Loucy (cell line): ENCODE measurements around the gene GLO1.

Experiments
- H2AFZ ChIP-seq: fragments of 200-600 bp; sonication (generic); 2 replicates; pipeline ENCODE4 v1.6.0; 2016; ENCODE audit warnings: antibody characterized with exemption, mild to moderate bottlenecking, low read length, moderate library complexity
- H3F3A ChIP-seq: fragments of 200-600 bp; 2 replicates; pipeline ENCODE4 v1.6.0; 2016; ENCODE audit warnings: antibody characterized with exemption, low read depth, mild to moderate bottlenecking
- H3K27me3 ChIP-seq: fragments of 200-600 bp; sonication (generic); 2 replicates; pipeline ENCODE4 v1.6.1; 2014; ENCODE audit warnings: low read length, mild to moderate bottlenecking; ENCODE audit not compliant: insufficient read depth, poor library complexity, severe bottlenecking
- H3K36me3 ChIP-seq: fragments of 200-600 bp; sonication (generic); 2 replicates; pipeline ENCODE4 v1.6.1; 2016; ENCODE audit warnings: low read length; ENCODE audit not compliant: insufficient read depth
- H3K4me1 ChIP-seq: fragments of 200-600 bp; sonication (generic); 2 replicates; pipeline ENCODE4 v1.5.1; 2014; ENCODE audit warnings: low read length, mild to moderate bottlenecking; ENCODE audit not compliant: insufficient read depth, poor library complexity, severe bottlenecking
- H3K4me2 ChIP-seq: fragments of 200-600 bp; sonication (generic); 2 replicates; pipeline ENCODE4 v1.6.0; 2014; ENCODE audit warnings: antibody characterized with exemption, low read length, low read depth, mild to moderate bottlenecking; ENCODE audit not compliant: poor library complexity, severe bottlenecking
- H3K4me3 ChIP-seq: fragments of 200-600 bp; sonication (generic); 2 replicates; pipeline ENCODE4 v1.5.1; 2014; ENCODE audit warnings: low read length, mild to moderate bottlenecking, mixed read lengths; ENCODE audit not compliant: poor library complexity, severe bottlenecking
- H3K79me2 ChIP-seq: fragments of 200-600 bp; sonication (generic); 2 replicates; pipeline ENCODE4 v1.6.1; 2014; ENCODE audit warnings: low read length; ENCODE audit not compliant: insufficient read depth
- H3K9ac ChIP-seq: fragments of 200-600 bp; sonication (generic); 2 replicates; pipeline ENCODE4 v1.6.0; 2014; ENCODE audit warnings: mild to moderate bottlenecking, low read depth, low read length, moderate library complexity; ENCODE audit not compliant: poor library complexity, severe bottlenecking
- H3K9me2 ChIP-seq: fragments of 200-600 bp; sonication (generic); replicated peaks from 2 replicates; pipeline ENCODE4 v1.6.1; 2016; ENCODE audit warnings: low read depth, low read length, mixed read lengths
- H3K9me3 ChIP-seq: fragments of 200-600 bp; sonication (generic); 2 replicates; pipeline ENCODE4 v1.6.1; 2014; ENCODE audit warnings: mild to moderate bottlenecking, antibody characterized with exemption, low read length, low read depth; ENCODE audit not compliant: insufficient read depth
- H4K20me1 ChIP-seq: fragments of 200-600 bp; sonication (generic); 2 replicates; pipeline ENCODE4 v1.6.0; 2014; ENCODE audit warnings: antibody characterized with exemption, low read length, mild to moderate bottlenecking; ENCODE audit not compliant: insufficient read depth, poor library complexity, severe bottlenecking
- EZH2phosphoT487 ChIP-seq: fragments of 200-600 bp; IDR thresholded peaks from 2 replicates; pipeline ENCODE4 v1.6.1; 2018; ENCODE audit warnings: antibody characterized with exemption, mild to moderate bottlenecking, moderate library complexity, borderline replicate concordance
- TF ChIP-seq, protein P1 (sequence below): fragments of 200-600 bp; sonication (generic); conservative IDR thresholded peaks from 2 replicates; pipeline ENCODE4 v1.5.1; 2014; ENCODE audit warnings: mild to moderate bottlenecking, antibody characterized with exemption, low read length

Gene GLO1

DNA sequence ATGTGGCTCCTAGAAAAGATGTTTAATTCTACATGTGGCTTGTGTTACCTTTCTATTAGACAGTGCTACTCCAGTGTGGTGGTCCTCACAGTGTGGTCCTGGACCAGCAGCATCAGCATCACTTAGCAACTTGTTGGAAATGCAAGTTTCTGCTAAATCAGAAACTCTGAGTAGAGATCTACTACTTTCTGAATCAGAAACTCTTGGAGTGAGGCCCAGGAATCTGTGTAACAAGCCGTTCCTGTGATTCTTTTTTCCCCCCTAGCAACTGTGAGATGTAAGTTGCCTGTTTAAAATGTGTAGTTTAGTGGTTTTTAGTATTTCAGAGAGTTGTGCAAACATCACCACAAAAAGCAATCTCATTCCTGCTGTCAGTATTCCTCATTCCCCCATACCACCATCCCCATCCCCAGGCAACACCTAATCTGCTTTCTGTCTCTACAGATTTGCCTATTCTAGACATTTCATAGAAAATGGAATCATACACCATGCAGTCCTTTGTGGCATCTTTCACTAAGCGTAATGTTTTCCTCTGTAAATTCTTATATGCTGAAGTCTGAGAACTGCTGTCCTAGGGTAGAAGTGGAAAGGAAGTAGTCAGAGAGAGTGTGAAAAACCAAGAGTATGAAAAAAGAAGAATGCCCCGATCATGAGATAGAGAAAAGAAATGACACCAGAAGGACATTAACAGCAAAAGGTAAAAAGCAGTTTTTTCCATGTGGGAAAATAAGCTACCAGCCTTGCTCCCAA lies 44.4 kb downstream of the GLO1 start:
- no peaks in the 10 kb centered on the region for H3F3A ChIP-seq
- no peaks in the 10 kb centered on the region for H4K20me1 ChIP-seq
- no peak overlapping the region for H3K4me3 ChIP-seq
- no peaks in the 10 kb centered on the region for H3K9me3 ChIP-seq
- no peak for TF ChIP-seq EZH2phosphoT487
- TF ChIP-seq, protein P1, sequence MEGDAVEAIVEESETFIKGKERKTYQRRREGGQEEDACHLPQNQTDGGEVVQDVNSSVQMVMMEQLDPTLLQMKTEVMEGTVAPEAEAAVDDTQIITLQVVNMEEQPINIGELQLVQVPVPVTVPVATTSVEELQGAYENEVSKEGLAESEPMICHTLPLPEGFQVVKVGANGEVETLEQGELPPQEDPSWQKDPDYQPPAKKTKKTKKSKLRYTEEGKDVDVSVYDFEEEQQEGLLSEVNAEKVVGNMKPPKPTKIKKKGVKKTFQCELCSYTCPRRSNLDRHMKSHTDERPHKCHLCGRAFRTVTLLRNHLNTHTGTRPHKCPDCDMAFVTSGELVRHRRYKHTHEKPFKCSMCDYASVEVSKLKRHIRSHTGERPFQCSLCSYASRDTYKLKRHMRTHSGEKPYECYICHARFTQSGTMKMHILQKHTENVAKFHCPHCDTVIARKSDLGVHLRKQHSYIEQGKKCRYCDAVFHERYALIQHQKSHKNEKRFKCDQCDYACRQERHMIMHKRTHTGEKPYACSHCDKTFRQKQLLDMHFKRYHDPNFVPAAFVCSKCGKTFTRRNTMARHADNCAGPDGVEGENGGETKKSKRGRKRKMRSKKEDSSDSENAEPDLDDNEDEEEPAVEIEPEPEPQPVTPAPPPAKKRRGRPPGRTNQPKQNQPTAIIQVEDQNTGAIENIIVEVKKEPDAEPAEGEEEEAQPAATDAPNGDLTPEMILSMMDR: no peak
- H3K4me1 ChIP-seq: no peaks in the 10 kb centered on the region
- no peak overlapping the region for H2AFZ ChIP-seq
- H3K27me3 ChIP-seq: no peaks in the 10 kb centered on the region
- no peaks in the 10 kb centered on the region for H3K36me3 ChIP-seq
- H3K9me2 ChIP-seq: no peaks in the 10 kb centered on the region
- H3K79me2 ChIP-seq: no peaks in the 10 kb centered on the region
- H3K4me2 ChIP-seq: no peak overlapping the region
- H3K9ac ChIP-seq: no peak overlapping the region

DNA sequence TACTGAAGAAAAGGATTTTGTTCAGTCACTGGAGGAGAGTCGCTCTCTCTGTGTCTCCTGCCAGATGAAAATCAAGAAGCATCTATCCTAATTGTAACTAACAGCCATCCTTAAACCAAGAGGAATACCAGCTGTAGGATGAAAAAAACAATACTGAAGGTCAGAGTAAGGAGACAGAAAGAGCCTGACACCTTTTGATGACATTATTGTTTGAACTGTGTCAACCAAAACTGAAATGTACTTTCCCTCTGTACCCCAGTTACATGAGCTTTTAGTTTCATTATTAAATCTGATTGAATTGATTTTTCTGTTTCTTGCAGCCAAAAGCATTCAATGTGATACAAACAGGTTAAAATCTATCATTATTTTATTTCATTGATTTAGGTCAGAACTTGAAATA lies 46.0 kb downstream of the GLO1 start:
- H3K4me3 ChIP-seq: no peak overlapping the region
- no peak overlapping the region for H2AFZ ChIP-seq
- no peak overlapping the region for H3K9ac ChIP-seq
- no peaks in the 10 kb centered on the region for H3K4me1 ChIP-seq
- no peaks in the 10 kb centered on the region for H3F3A ChIP-seq
- no peak overlapping the region for H3K4me2 ChIP-seq
- H3K79me2 ChIP-seq: no peaks in the 10 kb centered on the region
- H3K27me3 ChIP-seq: no peaks in the 10 kb centered on the region
- H3K9me3 ChIP-seq: no peaks in the 10 kb centered on the region
- no peaks in the 10 kb centered on the region for H3K36me3 ChIP-seq
- no peak for TF ChIP-seq EZH2phosphoT487
- TF ChIP-seq, protein P1: no peak
- H4K20me1 ChIP-seq: no peaks in the 10 kb centered on the region
- no peaks in the 10 kb centered on the region for H3K9me2 ChIP-seq

DNA sequence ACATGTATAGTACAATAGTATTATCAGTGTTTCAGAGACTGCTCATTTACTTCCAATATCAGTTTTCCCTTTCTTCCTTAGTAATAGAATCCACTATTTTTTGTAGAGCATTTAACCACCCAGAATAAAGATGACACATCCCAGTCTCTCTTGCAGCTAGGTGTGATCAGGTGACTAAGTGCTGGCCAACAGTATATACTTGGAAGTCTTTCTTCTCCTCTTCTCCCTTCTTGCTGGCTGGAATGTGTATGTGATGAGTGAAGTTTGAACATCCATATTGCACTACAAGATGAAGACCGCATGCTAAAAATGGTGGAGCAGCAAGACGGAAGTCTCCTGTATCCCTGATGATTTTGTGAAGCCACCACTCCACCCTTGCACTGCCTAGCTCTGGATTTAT lies 48.7 kb downstream of the GLO1 start:
- Histone ChIP-seq H3F3A (no peaks in the 10 kb centered on the region), H3K9ac (no peak overlapping the region), H3K9me3 (no peaks in the 10 kb centered on the region), H2AFZ (no peak overlapping the region), H3K4me2 (no peak overlapping the region), H3K4me1 (no peaks in the 10 kb centered on the region), H3K9me2 (no peaks in the 10 kb centered on the region), H3K4me3 (no peak overlapping the region), H3K79me2 (no peaks in the 10 kb centered on the region), H3K27me3 (no peaks in the 10 kb centered on the region), H4K20me1 (no peaks in the 10 kb centered on the region), H3K36me3 (no peaks in the 10 kb centered on the region)
- TF ChIP-seq, protein P1: no peak
- no peak for TF ChIP-seq EZH2phosphoT487
